Ovary (tissue), 3 donors: ENCODE measurements around the gene FOXO6.

ENCODE experiments used
- CTCF ChIP-seq, 3 donors: fragments of 450-650 bp in 2 of 3; fragments of 200-600 bp in 1 of 3; IDR thresholded peaks; one replicate each; pipeline versions ENCODE4 v1.5.1 to v1.8.0; 2016 to 2022; ENCODE audit warnings: antibody characterized with exemption in 3 of 3, mild to moderate bottlenecking in 1 of 3
- EP300 ChIP-seq: sonication (generic); formaldehyde crosslinking; IDR thresholded peaks from one replicate; pipeline ENCODE4 v1.6.1; 2017; ENCODE audit warnings: antibody characterized with exemption
- POLR2A ChIP-seq: fragments of 450-650 bp; IDR thresholded peaks from one replicate; pipeline ENCODE4 v1.6.1; 2017; ENCODE audit warnings: antibody characterized with exemption, mild to moderate bottlenecking, moderate library complexity
- donor health status: DM: no; HTN: no; CAD: no.

GRCh38 chr1:41347276-41347675, 14.0 kb upstream of the FOXO6 start:
- TF ChIP-seq EP300, result no peak
- no peak for TF ChIP-seq POLR2A
- TF ChIP-seq CTCF (IDR thresholded peaks at IDR 0.05), result no peak
